Keratinocyte (primary cell): ENCODE measurements around the gene ERCC6.

Source experiments
- CTCF ChIP-seq, 3 experiments: IDR thresholded peaks in 1 of 3; conservative IDR thresholded peaks in 1 of 3; optimal IDR thresholded peaks in 1 of 3; 2 replicates in 2 of 3; 3 replicates in 1 of 3; pipeline versions ENCODE3 to v1.5.1; 2011; ENCODE audit warnings: low read length in 3 of 3, mild to moderate bottlenecking in 3 of 3, moderate library complexity in 2 of 3, control low read depth in 1 of 3, inconsistent platforms in 1 of 3; ENCODE audit not compliant: insufficient read depth in 2 of 3; ENCODE audit errors: extremely low read depth in 1 of 3
- EZH2 ChIP-seq: IDR thresholded peaks from one replicate; pipeline ENCODE4 v1.6.1; 2012; ENCODE audit warnings: inconsistent platforms, mild to moderate bottlenecking, low read length, moderate library complexity

GRCh38 chr10:49488056-49488717, 50.7 kb downstream of the ERCC6 start:
- no peak for TF ChIP-seq CTCF (optimal IDR thresholded peaks at IDR 0.05 in 1 of 3, IDR thresholded peaks at IDR 0.05 in 1 of 3, conservative IDR thresholded peaks at IDR 0.05 in 1 of 3; ENCODE audit: extremely low read depth in 1 of 3, insufficient read depth in 2 of 3, low read length in 3 of 3)
- TF ChIP-seq EZH2 = no peak
